ENCODE measurements around the gene LCN6. TPM values are rescaled to one million over a fixed set of nuclear protein-coding genes. Genes with fewer than 3 reads are reported as not detected.
A peak's percentile ranks its signal among the peaks of the same experiment; 100 is the strongest.

Gene LCN6
- total and polyA plus RNA-seq, 9 of the 15 experiments (the other 6 are each of a cell fraction or from before 2014, with no cell fraction given) = 0.10 to 0.45 (median 0.37) TPM; not detected in 5

DNA sequence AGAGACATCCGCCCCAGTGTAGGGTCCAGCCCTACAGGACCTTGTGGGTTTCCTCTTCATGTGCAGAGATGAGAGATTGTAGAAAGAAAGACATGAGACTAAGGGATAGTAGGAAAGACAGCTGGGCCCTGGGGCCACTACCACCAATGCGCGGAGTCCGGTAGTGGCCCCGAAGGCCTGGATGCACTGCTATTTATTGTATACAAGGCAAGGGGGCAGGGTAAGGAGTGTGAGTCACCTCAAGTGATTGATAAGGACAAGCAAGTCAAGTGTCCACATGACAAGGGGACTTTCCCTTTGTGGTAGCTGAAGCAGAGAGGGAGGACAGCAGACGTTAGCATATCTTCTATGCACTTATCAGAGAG lies 36.7 kb upstream of the LCN6 start (continued):
- TF ChIP-seq MCM2 (IDR thresholded peaks at IDR 0.05; ENCODE audit: low read depth) (no peak), ZNF274 (IDR thresholded peaks at IDR 0.05; ENCODE audit: borderline replicate concordance, low read depth, low read length) (no peak), ATF1 (CRISPR knock-in tag; IDR thresholded peaks at IDR 0.05) (no peak), ATF1 (tag; IDR thresholded peaks at IDR 0.05) (peak; percentile 51; the same call in 1 of the 2 replicates), ZNF184 (CRISPR knock-in tag; IDR thresholded peaks at IDR 0.05) (no peak), NR0B1 (IDR thresholded peaks at IDR 0.05; ENCODE audit: partially characterized antibody) (no peak), PYGO2 (tag; IDR thresholded peaks at IDR 0.05) (no peak), ZNF77 (CRISPR knock-in tag; IDR thresholded peaks at IDR 0.05) (no peak), ETV5 (CRISPR knock-in tag; IDR thresholded peaks at IDR 0.05; ENCODE audit: low read depth) (no peak), ZFP1 (CRISPR knock-in tag; IDR thresholded peaks at IDR 0.05) (no peak), BCL6 (CRISPR knock-in tag; IDR thresholded peaks at IDR 0.05) (no peak), ZNF263 (CRISPR knock-in tag; IDR thresholded peaks at IDR 0.05; ENCODE audit: borderline replicate concordance) (no peak), ZNF589 (CRISPR knock-in tag; IDR thresholded peaks at IDR 0.05; ENCODE audit: low read depth) (no peak), ETS2 (tag; IDR thresholded peaks at IDR 0.05; ENCODE audit: borderline replicate concordance, poor library complexity, severe bottlenecking) (no peak), U2AF2 (optimal IDR thresholded peaks at IDR 0.05; ENCODE audit: low read depth, low read length) (no peak), ZBTB1 (CRISPR knock-in tag; IDR thresholded peaks at IDR 0.05; ENCODE audit: borderline replicate concordance, low read depth) (no peak), HMG20A (CRISPR knock-in tag; conservative IDR thresholded peaks at IDR 0.05) (no peak), KHSRP (IDR thresholded peaks at IDR 0.05) (no peak), ASH1L (IDR thresholded peaks at IDR 0.05; ENCODE audit: borderline replicate concordance, low read depth, partially characterized antibody) (no peak), ERF (CRISPR knock-in tag; IDR thresholded peaks at IDR 0.05) (no peak), LEF1 (IDR thresholded peaks at IDR 0.05) (0 out of 2 replicates have a peak, but pooled peaks have one; percentile 41), DMBX1 (CRISPR knock-in tag; IDR thresholded peaks at IDR 0.05; ENCODE audit: borderline replicate concordance) (no peak), TOE1 (IDR thresholded peaks at IDR 0.05; ENCODE audit: borderline replicate concordance) (peak; percentile 79; the same call in 1 of the 2 replicates), TOE1 (CRISPR knock-in tag; IDR thresholded peaks at IDR 0.05; ENCODE audit: borderline replicate concordance, low read depth) (no peak)
- TF ChIP-seq, protein P1, sequence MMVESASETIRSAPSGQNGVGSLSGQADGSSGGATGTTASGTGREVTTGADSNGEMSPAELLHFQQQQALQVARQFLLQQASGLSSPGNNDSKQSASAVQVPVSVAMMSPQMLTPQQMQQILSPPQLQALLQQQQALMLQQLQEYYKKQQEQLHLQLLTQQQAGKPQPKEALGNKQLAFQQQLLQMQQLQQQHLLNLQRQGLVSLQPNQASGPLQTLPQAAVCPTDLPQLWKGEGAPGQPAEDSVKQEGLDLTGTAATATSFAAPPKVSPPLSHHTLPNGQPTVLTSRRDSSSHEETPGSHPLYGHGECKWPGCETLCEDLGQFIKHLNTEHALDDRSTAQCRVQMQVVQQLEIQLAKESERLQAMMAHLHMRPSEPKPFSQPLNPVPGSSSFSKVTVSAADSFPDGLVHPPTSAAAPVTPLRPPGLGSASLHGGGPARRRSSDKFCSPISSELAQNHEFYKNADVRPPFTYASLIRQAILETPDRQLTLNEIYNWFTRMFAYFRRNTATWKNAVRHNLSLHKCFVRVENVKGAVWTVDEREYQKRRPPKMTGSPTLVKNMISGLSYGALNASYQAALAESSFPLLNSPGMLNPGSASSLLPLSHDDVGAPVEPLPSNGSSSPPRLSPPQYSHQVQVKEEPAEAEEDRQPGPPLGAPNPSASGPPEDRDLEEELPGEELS (CRISPR knock-in tag; IDR thresholded peaks at IDR 0.05; ENCODE audit: borderline replicate concordance) = no peak
- TF ChIP-seq, protein P2, sequence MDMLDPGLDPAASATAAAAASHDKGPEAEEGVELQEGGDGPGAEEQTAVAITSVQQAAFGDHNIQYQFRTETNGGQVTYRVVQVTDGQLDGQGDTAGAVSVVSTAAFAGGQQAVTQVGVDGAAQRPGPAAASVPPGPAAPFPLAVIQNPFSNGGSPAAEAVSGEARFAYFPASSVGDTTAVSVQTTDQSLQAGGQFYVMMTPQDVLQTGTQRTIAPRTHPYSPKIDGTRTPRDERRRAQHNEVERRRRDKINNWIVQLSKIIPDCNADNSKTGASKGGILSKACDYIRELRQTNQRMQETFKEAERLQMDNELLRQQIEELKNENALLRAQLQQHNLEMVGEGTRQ (CRISPR knock-in tag; IDR thresholded peaks at IDR 0.05) = peak; percentile 15; the same call in 1 of the 2 replicates
- TF ChIP-seq, protein P3, sequence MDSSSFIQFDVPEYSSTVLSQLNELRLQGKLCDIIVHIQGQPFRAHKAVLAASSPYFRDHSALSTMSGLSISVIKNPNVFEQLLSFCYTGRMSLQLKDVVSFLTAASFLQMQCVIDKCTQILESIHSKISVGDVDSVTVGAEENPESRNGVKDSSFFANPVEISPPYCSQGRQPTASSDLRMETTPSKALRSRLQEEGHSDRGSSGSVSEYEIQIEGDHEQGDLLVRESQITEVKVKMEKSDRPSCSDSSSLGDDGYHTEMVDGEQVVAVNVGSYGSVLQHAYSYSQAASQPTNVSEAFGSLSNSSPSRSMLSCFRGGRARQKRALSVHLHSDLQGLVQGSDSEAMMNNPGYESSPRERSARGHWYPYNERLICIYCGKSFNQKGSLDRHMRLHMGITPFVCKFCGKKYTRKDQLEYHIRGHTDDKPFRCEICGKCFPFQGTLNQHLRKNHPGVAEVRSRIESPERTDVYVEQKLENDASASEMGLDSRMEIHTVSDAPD (CRISPR knock-in tag; IDR thresholded peaks at IDR 0.05) = no peak

Measured in K562 (cell line).